Astrocyte (in vitro differentiated cells and primary cell): ENCODE results near the gene HTRA1. TPM values are rescaled to one million over a fixed set of nuclear protein-coding genes. Genes with fewer than 3 reads are reported as not detected.

Source experiments
- DNase-seq: peaks from one replicate; pipeline ENCODE4 v3.0.0-alpha.2; 2010; ENCODE audit warnings: low read depth
- FAIRE-seq: peaks from 2 replicates; lab custom pipeline; 2011; peaks lifted over from hg19 to GRCh38; lab: Jason Lieb, UNC
- H2AFZ ChIP-seq: 2 replicates; pipeline ENCODE4 v1.6.0; 2012; ENCODE audit warnings: low read depth, low read length, inconsistent platforms
- H3K27ac ChIP-seq: 2 replicates; pipeline ENCODE4 v1.5.1; 2011; ENCODE audit warnings: low read depth, low read length, inconsistent platforms
- H3K27me3 ChIP-seq: 2 replicates; pipeline ENCODE4 v1.6.0; 2011; ENCODE audit warnings: low read length, inconsistent platforms; ENCODE audit not compliant: insufficient read depth
- H3K36me3 ChIP-seq: 2 replicates; pipeline ENCODE4 v1.5.1; 2011; ENCODE audit warnings: low read length, inconsistent platforms; ENCODE audit not compliant: insufficient read depth
- H3K4me1 ChIP-seq: 2 replicates; pipeline ENCODE4 v1.5.1; 2011; ENCODE audit warnings: low read length, inconsistent platforms; ENCODE audit not compliant: insufficient read depth
- H3K4me2 ChIP-seq: 2 replicates; pipeline ENCODE4 v1.6.0; 2012; ENCODE audit warnings: low read length, inconsistent platforms
- H3K4me3 ChIP-seq: 2 replicates; pipeline ENCODE4 v1.5.1; 2011; ENCODE audit warnings: low read depth, mild to moderate bottlenecking, low read length, inconsistent platforms; ENCODE audit not compliant: insufficient read depth
- H3K79me2 ChIP-seq: 2 replicates; pipeline ENCODE4 v1.6.0; 2012; ENCODE audit warnings: mild to moderate bottlenecking, low read length, inconsistent platforms; ENCODE audit not compliant: insufficient read depth
- H3K9ac ChIP-seq: 2 replicates; pipeline ENCODE4 v1.6.0; 2012; ENCODE audit warnings: mild to moderate bottlenecking, low read length, inconsistent platforms
- H3K9me3 ChIP-seq: 2 replicates; pipeline ENCODE4 v1.5.1; 2012; ENCODE audit warnings: low read depth, mild to moderate bottlenecking, low read length, inconsistent platforms; ENCODE audit not compliant: insufficient read depth
- H4K20me1 ChIP-seq: 2 replicates; pipeline ENCODE4 v1.6.0; 2012; ENCODE audit warnings: low read length, inconsistent platforms; ENCODE audit not compliant: insufficient read depth
- H3K27ac Mint-ChIP-seq: one replicate; pipeline ENCODE4 v1.8.0; 2021; ENCODE audit warnings: mild to moderate bottlenecking, mixed read lengths; ENCODE audit not compliant: unreplicated experiment
- H3K27me3 Mint-ChIP-seq: one replicate; pipeline ENCODE4 v1.8.0; 2021; ENCODE audit warnings: low read depth, mixed read lengths; ENCODE audit not compliant: unreplicated experiment
- H3K36me3 Mint-ChIP-seq: one replicate; pipeline ENCODE4 v1.8.0; 2021; ENCODE audit warnings: low read depth, mixed read lengths; ENCODE audit not compliant: unreplicated experiment
- H3K4me1 Mint-ChIP-seq: one replicate; pipeline ENCODE4 v1.8.0; 2021; ENCODE audit warnings: low read depth, mixed read lengths; ENCODE audit not compliant: unreplicated experiment
- H3K4me3 Mint-ChIP-seq: one replicate; pipeline ENCODE4 v1.8.0; 2021; ENCODE audit warnings: mild to moderate bottlenecking, moderate library complexity, mixed read lengths; ENCODE audit not compliant: unreplicated experiment
- H3K9me3 Mint-ChIP-seq: one replicate; pipeline ENCODE4 v1.8.0; 2021; ENCODE audit warnings: mild to moderate bottlenecking, mixed read lengths; ENCODE audit not compliant: unreplicated experiment
- CTCF ChIP-seq: IDR thresholded peaks from 2 replicates; pipeline ENCODE4 v1.5.1; 2011; ENCODE audit warnings: low read depth, mild to moderate bottlenecking, inconsistent platforms, low read length, moderate library complexity; ENCODE audit not compliant: insufficient read depth
- EZH2 ChIP-seq: IDR thresholded peaks from 2 replicates; pipeline ENCODE4 v1.6.1; 2012; ENCODE audit warnings: mild to moderate bottlenecking, low read length, inconsistent platforms; ENCODE audit not compliant: insufficient read depth
- total RNA-seq: library from RNA; stranded (reverse); gene quantifications from 2 replicates; pipeline ENCODE4 v1.2.1, GENCODE V29; 2021

The HTRA1 gene
- total RNA-seq, 1 donor from 2014 or later: 34.9 TPM

- Histone ChIP-seq H3K27me3 (no peaks in the 10 kb centered on the region), H3K27ac (no peak overlapping the region), H3K4me1 (peaks cover 33% of the 10 kb centered on the region), H3K36me3 (no peaks in the 10 kb centered on the region), H2AFZ (peak overlapping the region; percentile 43), H3K9me3 (no peaks in the 10 kb centered on the region), H3K79me2 (peaks cover 6% of the 10 kb centered on the region), H3K4me3 (peak overlapping the region; percentile 22), H3K9ac (no peak overlapping the region), H4K20me1 (peaks cover 5% of the 10 kb centered on the region), H3K4me2 (peak overlapping the region; percentile 69)
- no peaks in the 10 kb centered on the region for H3K9me3 Mint-ChIP-seq
- H3K4me3 Mint-ChIP-seq: no peak overlapping the region
- peaks cover 2% of the 10 kb centered on the region for H3K36me3 Mint-ChIP-seq
- no peak for TF ChIP-seq EZH2
- TF ChIP-seq CTCF: no peak
- H3K27me3 Mint-ChIP-seq: peaks cover 9% of the 10 kb centered on the region
- peaks cover 36% of the 10 kb centered on the region for H3K4me1 Mint-ChIP-seq
- FAIRE-seq (no peak), DNase-seq (no peak)
- peak overlapping the region; percentile 77 for H3K27ac Mint-ChIP-seq
Measured at GRCh38 chr10:122475591-122476332, 14.4 kb downstream of the HTRA1 start.

- Histone ChIP-seq H3K79me2 (peaks cover 6% of the 10 kb centered on the region), H3K27me3 (no peaks in the 10 kb centered on the region), H3K27ac (no peak overlapping the region), H3K4me2 (peak overlapping the region; percentile 69), H4K20me1 (peaks cover 5% of the 10 kb centered on the region), H3K36me3 (no peaks in the 10 kb centered on the region), H2AFZ (peak overlapping the region; percentile 43), H3K9me3 (no peaks in the 10 kb centered on the region), H3K4me1 (peaks cover 31% of the 10 kb centered on the region), H3K4me3 (no peak overlapping the region), H3K9ac (no peak overlapping the region)
- H3K4me1 Mint-ChIP-seq: peaks cover 36% of the 10 kb centered on the region
- H3K4me3 Mint-ChIP-seq: no peak overlapping the region
- H3K9me3 Mint-ChIP-seq: no peaks in the 10 kb centered on the region
- FAIRE-seq: no peak
- H3K36me3 Mint-ChIP-seq: no peaks in the 10 kb centered on the region
- no peak overlapping the region for H3K27ac Mint-ChIP-seq
- DNase-seq: no peak
- TF ChIP-seq CTCF: no peak
- H3K27me3 Mint-ChIP-seq: peaks cover 9% of the 10 kb centered on the region
Measured at GRCh38 chr10:122476333-122476695, 15.0 kb downstream of the HTRA1 start.

- Mint-ChIP-seq H3K36me3 (peaks cover 3% of the 10 kb centered on the region), H3K27me3 (peaks cover 9% of the 10 kb centered on the region), H3K4me3 (no peak overlapping the region), H3K9me3 (peaks cover 5% of the 10 kb centered on the region), H3K27ac (no peak overlapping the region), H3K4me1 (peaks cover 36% of the 10 kb centered on the region)
- Histone ChIP-seq H3K9ac (no peak overlapping the region), H2AFZ (no peak overlapping the region), H3K4me3 (no peak overlapping the region), H3K4me1 (peaks cover 25% of the 10 kb centered on the region), H4K20me1 (peaks cover 5% of the 10 kb centered on the region), H3K27ac (no peak overlapping the region), H3K36me3 (no peaks in the 10 kb centered on the region), H3K9me3 (no peaks in the 10 kb centered on the region), H3K27me3 (no peaks in the 10 kb centered on the region), H3K4me2 (no peak overlapping the region), H3K79me2 (peaks cover 6% of the 10 kb centered on the region)
- FAIRE-seq (no peak), DNase-seq (no peak)
- no peak for TF ChIP-seq CTCF
- TF ChIP-seq EZH2: no peak
Measured at GRCh38 chr10:122477436-122477835, 16.1 kb downstream of the HTRA1 start.
